NCI-H2227 treated with DMSO at 0.1 percent for 48 hours (cell line): ENCODE measurements around the gene PAK1.

Experiments used
- DNase-seq: peaks from one replicate; lab custom pipeline; 2025; lab: John Stamatoyannopoulos, UW

PAK1 gene

DNA sequence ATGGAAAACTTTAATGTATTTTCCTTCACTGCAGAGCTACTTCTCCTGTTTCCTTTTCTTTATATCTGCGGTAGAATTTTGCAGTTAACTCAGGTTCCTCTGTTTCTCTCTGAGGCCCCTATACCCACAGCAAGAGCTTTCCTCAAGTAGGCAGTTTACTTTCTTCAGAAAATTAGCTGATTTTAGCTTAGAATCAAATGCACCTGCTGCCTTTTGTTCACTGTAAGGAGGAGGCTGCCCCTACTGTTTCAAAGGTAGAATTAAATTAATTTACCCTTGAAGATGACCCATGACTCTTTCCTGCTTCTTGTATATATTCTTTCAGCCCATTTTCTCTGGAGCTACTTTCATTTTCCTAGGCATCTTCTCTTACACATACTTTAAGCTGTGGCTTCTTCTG lies 103.7 kb downstream of the PAK1 start:
- peak; percentile 65 for DNase-seq

DNA sequence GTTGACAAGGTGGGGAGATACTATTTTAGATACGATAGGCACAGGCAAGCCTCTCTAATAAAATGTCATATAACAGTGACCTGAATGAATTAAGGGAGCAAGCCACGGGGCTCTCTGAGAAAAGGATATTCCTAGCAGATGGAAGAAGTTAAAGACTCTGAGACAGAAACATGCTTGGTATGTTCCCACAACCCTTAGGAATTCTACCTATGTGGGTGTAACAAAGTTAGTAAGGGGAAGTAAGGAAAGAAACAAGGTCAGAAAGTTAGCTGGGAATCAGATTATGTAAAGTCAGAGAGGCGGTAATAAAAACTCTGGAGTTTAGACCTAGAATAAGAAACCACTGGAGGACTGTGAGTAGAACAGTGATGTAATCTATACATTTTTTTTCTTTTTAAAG lies 112.7 kb downstream of the PAK1 start:
- DNase-seq: no peak

DNA sequence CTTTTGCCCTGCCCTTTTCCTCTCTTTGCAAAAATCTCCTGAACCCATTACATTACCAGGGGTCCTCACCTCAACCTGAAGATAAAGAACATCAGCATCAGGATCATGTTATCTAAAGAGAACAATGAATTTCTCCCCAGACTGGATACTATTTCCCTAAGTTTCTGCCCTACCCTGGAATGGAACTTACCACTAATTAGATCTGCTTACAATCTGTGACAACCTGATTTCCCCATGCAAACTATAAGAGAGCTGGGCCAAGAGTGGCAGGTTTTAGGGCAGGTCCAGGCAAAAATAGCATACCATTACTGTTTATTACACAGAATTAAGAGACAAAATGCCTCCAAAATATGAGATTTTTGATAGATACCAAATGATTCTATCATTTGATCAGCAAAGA lies 114.4 kb downstream of the PAK1 start:
- DNase-seq: no peak

- DNase-seq: no peak
Observed at GRCh38 chr11:77353131-77353530, 120.8 kb downstream of the PAK1 start.

DNA sequence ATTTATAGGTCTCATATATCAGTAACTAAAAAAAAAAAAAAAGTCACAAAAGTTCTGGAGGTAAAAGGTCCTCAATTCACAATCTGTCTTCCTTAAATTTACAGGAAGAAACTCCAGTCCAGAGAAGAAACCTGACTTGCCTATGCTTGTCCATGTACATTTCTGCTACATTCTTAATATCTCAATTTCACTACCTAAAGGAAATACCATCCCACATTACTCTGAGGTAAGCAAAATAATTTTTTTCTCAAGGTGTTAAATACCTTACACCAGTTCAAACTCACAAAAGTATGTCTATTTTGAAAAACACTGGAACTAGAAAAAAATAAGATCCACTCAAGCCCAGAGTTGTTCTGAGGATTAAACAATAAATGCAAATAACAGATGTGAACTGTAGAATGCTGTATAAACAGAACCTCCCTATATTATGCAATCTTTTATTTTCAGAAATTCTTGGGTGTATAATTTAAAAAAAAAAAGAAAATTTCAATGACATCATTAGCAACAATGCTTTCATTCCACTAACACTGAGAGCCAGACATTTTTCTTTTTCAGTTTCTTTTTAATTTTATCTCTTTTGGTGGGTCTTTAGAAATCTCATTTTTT lies 122.5 kb downstream of the PAK1 start:
- DNase-seq: no peak

DNA sequence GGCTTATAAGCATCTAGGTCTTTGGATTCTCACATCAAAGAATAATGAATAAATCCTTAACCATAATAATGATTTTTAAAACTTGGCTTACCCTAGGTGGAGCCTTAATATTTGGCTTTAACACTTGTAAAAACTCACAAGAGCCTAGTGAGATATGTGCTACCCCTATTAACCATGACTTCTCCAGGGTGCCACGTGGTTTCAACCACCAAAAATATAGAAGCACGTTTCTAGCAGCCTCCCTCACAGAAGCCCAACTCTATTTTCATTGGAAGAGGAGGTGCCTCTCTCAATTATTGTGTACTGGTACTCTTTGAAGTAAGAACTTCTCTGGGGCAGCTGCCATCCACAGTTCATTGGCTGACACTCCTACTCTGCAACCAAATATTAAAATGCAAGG lies 125.9 kb downstream of the PAK1 start:
- DNase-seq: no peak

GRCh38 chr11:77346906-77347603 lies 126.8 kb downstream of the PAK1 start:
- DNase-seq: no peak

DNA sequence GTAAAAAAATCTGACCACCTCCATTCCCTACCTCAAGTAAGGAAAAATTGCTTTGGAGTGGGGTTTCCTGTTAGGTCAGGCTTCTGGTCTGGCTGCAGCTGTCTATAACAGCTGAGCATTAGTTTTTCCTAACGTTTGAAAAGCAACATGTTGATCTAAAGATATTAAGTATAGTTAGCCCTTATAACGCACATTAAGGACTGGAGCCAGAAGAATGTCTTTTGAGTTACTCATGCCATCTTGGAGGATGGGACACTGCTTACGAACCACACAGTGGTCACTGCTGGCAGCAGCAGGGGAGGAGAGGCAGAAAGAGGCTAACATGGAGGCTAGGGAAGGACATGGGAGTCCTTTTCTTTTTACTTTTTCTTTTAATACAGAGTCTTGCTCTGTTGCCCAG lies 128.3 kb downstream of the PAK1 start:
- no peak for DNase-seq

- DNase-seq: no peak
Observed at GRCh38 chr11:77340501-77340900, 133.4 kb downstream of the PAK1 start.

DNA sequence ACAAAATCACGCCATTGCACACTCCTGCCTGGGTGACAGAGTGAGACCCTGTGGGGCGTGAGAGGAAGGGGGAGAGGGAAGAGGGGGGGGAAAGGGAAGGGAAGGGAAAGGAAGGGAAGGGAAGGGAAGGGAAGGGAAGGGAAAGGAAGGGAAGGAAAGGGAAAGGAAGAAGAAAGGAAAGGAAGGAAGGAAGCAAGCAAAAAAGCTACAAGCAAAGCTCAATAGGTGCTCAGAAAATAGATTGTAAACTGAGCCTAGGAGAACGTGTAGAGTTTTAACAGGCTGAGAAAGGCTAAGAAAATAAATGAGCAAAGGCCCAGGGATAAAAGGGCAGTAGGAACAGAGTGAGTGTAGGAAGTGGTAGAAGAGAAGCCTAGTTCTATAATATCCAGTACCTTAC lies 141.6 kb downstream of the PAK1 start:
- DNase-seq: no peak

DNA sequence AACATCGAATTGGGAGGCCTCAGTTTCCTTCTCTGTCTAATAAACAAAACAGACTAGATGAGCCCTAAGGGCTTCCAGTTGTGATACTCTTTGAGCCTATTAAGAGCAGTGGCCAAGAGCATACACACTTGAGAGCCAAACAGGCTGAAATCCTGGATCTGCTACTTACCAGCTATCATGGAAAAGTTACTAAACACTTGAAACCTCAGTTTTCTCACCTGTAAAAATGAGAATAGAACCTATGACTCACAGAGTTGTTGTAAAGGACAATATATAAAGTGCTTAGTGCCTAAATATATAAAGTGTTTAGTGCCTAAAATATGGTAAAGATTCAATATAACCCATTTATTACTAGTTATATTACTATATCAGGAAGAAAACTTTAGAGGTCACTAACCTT lies 148.7 kb downstream of the PAK1 start:
- no peak for DNase-seq

GRCh38 chr11:77324508-77324907 lies 149.4 kb downstream of the PAK1 start:
- no peak for DNase-seq

GRCh38 chr11:77322926-77323590 lies 150.8 kb downstream of the PAK1 start:
- DNase-seq: no peak

- DNase-seq: no peak
Observed at GRCh38 chr11:77322506-77322905, 151.4 kb downstream of the PAK1 start.

- no peak for DNase-seq
Observed at GRCh38 chr11:77320351-77320750, 153.5 kb downstream of the PAK1 start.

DNA sequence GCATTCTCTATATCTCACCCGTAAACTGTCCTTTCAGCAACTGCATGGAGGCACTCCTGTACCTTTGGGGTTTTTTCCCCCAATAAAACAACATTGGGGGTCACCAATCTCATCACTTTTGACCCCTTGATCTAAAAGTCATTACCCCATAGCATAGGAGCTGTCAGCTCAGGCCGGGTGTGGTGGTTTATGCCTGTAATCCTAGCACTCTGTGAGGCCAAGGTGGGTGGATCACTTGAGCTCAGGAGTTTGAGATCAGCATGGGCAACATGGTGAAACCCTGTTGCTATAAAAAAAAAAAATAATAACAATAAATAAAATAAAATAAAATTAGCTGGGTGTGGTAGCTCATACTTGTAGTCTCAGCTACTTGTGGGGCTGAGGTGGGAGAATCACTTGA lies 155.3 kb downstream of the PAK1 start:
- DNase-seq: no peak

DNA sequence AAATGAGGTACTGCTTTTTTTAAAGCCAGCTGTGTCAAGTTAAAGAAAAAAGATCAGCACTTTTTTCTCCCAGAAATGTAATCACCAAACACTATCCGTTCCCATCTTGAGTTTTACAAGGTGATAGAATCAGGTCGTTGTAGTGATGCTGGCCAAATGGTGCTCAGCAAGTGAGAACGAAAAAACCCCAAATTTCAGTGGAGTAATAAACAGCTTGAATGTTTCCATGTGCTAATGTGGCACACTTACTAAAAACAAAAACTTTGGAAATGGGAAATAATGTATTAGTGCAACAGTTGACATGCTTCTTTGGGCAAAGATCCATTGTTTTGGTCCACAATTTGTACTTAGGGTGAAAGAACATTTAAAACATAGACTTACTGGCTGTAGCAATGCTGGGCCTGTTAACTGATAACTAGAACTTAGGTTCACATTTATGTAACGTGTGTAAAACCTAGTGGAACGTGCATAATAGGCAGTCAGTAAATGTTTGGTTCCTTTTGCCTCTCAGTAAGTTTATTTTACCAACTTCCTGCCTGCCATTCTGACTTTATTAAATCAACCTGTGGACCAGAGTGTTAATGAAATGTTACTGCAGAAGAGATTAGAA lies 157.1 kb downstream of the PAK1 start:
- DNase-seq: no peak

GRCh38 chr11:77312107-77312506 lies 161.8 kb downstream of the PAK1 start:
- DNase-seq: no peak

GRCh38 chr11:77311701-77312100 lies 162.2 kb downstream of the PAK1 start:
- no peak for DNase-seq

DNA sequence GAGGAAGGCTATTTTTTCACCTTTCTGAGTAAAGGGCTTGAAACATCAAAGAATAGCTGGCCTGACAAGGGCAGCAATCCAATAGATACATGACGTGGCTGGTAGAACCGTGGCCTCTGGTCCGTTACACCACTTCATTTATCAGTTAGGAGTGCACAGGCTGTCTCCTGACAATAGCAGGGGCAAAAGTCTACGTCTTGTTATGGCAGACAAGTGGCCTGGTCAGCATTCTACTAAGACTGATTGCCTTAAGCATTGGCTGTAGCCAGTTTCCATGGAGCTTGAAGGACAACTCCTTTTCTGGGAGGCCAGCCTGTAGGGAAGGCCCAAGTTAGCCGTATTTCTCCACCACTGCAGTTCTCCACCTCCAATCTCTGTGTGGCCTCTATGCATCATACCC lies 163.2 kb downstream of the PAK1 start:
- DNase-seq: no peak

DNA sequence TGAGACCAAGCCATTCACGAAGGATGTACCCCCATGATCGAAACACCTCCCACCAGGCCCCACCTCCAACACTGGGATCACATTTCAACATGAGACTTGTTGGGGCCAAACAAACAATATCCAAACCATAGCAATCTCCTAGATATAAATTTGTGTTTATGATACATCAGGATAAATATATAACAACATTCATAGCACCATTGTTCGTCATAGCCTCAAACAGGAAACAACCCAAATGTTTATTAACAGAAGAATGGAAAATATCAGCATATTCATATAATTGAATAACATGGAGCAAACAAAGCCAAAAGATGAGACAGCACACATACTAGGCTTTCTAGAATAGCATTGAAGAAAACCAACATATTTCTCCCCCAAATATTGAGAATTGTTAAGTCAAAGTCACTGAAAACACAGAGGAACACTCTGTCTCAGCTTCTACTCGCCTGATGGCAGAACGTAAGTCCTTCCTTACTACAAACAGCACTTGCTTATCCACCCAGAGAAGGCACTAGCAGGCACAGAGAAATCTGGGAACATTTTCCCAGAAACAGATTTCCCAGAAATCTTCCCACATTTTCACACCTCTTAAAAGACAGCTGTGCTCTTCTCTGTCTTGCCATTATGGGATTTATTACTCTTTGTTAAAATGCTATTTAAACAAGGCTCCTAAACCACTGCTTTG lies 164.4 kb downstream of the PAK1 start:
- no peak for DNase-seq

DNA sequence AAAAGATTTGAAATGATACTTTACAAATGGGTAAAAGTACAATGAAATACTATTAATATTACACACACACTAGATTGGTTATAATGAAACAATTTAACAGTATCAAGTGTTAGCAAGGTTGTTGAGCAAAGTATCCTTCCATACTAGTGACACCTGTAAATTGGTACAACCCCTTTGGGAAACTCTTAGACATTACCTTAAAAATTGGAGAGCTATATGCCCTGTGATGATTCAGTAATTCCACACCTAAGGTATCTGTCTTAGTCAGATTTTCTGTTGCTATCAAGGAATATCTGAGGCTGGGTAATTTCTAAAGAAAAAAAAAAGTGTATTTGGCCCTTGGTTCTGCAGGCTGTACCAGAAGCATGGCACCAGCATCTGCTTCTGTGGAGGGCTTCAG lies 165.1 kb downstream of the PAK1 start:
- no peak for DNase-seq

GRCh38 chr11:77303328-77303727 lies 170.6 kb downstream of the PAK1 start:
- no peak for DNase-seq
